ENCODE measurements around the gene VSTM2L. TPM values are rescaled to one million over a fixed set of nuclear protein-coding genes. Genes with fewer than 3 reads are reported as not detected.
"Not testable (repeated sequence)": the region's sequence is repeated elsewhere in the genome, so short reads cannot be mapped to it uniquely, and the experiment has no call there.

The VSTM2L gene
- total RNA-seq (1.5 and 1.7 TPM in 2 replicates), polyA plus RNA-seq (0.45 and 0.66 TPM in 2 replicates), polyA minus RNA-seq (ENCODE audit: low replicate concordance) (0.31 and 0.41 TPM in 2 replicates)
- polyA plus RNA-seq (2012) = 0.84 and 1.5 TPM in 2 replicates

GRCh38 chr20:37902504-37903313, at the start of gene VSTM2L:
VSTM2L (plus strand) TSS chr20:37903127; CDS start chr20:37903351, 224 bp downstream.
- H3K4me1 ChIP-seq (ENCODE audit: control insufficient read depth, extremely low read depth, insufficient read depth, low read length) = no peaks in the 10 kb centered on the region
- peak; percentile 72 to 79 for DNase-seq (ENCODE audit: low read depth in 2 of 2)
- no peaks in the 10 kb centered on the region for H3K79me2 ChIP-seq (ENCODE audit: control insufficient read depth, insufficient read depth, low read length)
- H3K27ac ChIP-seq (ENCODE audit: insufficient read depth, low read length) = no peak within 1 kb of the TSS
- peaks cover 57% of the 10 kb centered on the region for H3K27me3 ChIP-seq (ENCODE audit: control insufficient read depth, insufficient read depth, low read length)
- no peak within 1 kb of the TSS for H3K9ac ChIP-seq (ENCODE audit: insufficient read depth, low read length)
- no peaks in the 10 kb centered on the region for H4K20me1 ChIP-seq (ENCODE audit: control insufficient read depth, extremely low read depth, insufficient read depth, low read length)
- TF ChIP-seq CTCF (conservative IDR thresholded peaks at IDR 0.05 in 1 of 2, IDR thresholded peaks at IDR 0.05 in 1 of 2; ENCODE audit: low read depth in 1 of 2, low read length in 2 of 2) = no peak
- no peak for TF ChIP-seq EZH2 (IDR thresholded peaks at IDR 0.05; ENCODE audit: low read length, missing control alignments)
- no peaks in the 10 kb centered on the region for H3K36me3 ChIP-seq (ENCODE audit: control insufficient read depth, insufficient read depth, low read length)
- H3K4me2 ChIP-seq (ENCODE audit: extremely low read depth, insufficient read depth, low read length) = peak within 1 kb of the TSS; percentile 35
- peak within 1 kb of the TSS in 3 of 4 experiments; percentile 23 to 55 (median 23) for H3K4me3 ChIP-seq (replicated peaks in 1 of 4; ENCODE audit: control extremely low read depth in 1 of 4, insufficient read depth in 1 of 4, low read depth in 3 of 4, low read length in 4 of 4)
- H2AFZ ChIP-seq (ENCODE audit: low read length) = no peak within 1 kb of the TSS
- H3K9me3 ChIP-seq (ENCODE audit: control insufficient read depth, insufficient read depth, low read depth, low read length) = no peaks in the 10 kb centered on the region

DNA sequence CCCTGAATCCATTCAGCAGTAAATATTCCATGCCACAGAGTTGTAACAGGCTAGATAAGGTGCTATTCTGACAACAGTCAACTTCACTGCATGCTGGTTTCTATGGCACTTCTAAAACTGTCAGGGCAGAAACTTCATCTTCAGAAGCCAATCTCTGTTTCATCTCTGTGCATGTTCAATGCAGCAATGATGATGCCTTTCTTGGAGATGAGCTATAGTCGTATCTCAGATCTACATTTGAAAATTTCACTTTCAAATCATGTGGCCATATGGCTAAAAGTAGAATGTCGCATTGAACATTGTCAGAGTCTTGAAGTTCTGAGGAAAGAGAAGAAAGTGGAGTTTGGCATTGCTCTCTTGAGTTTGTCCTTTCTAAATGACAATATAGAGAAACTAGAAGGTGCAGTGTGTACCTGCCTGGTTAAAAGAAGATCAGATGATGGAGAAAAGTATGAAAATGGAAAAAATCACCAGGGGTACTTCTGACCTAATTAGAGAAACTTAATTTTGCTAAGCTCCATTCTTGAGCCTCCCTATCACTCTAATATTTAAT, 49.0 kb upstream of the VSTM2L start:
- H4K20me1 ChIP-seq (ENCODE audit: control insufficient read depth, extremely low read depth, insufficient read depth, low read length) = no peaks in the 10 kb centered on the region
- H2AFZ ChIP-seq (ENCODE audit: low read length) = no peak overlapping the region
- H3K79me2 ChIP-seq (ENCODE audit: control insufficient read depth, insufficient read depth, low read length) = no peaks in the 10 kb centered on the region
- H3K4me2 ChIP-seq (ENCODE audit: extremely low read depth, insufficient read depth, low read length) = no peak overlapping the region
- TF ChIP-seq EZH2 (IDR thresholded peaks at IDR 0.05; ENCODE audit: low read length, missing control alignments) (no peak), CTCF (conservative IDR thresholded peaks at IDR 0.05 in 1 of 2, IDR thresholded peaks at IDR 0.05 in 1 of 2; ENCODE audit: low read depth in 1 of 2, low read length in 2 of 2) (no peak)
- no peak overlapping the region for H3K27ac ChIP-seq (ENCODE audit: insufficient read depth, low read length)
- H3K9ac ChIP-seq (ENCODE audit: insufficient read depth, low read length) = no peak overlapping the region
- no peak overlapping the region for H3K4me3 ChIP-seq (replicated peaks in 1 of 4; ENCODE audit: control extremely low read depth in 1 of 4, insufficient read depth in 1 of 4, low read depth in 3 of 4, low read length in 4 of 4)
- H3K36me3 ChIP-seq (ENCODE audit: control insufficient read depth, insufficient read depth, low read length) = no peaks in the 10 kb centered on the region
- no peaks in the 10 kb centered on the region for H3K27me3 ChIP-seq (ENCODE audit: control insufficient read depth, insufficient read depth, low read length)
- no peaks in the 10 kb centered on the region for H3K9me3 ChIP-seq (ENCODE audit: control insufficient read depth, insufficient read depth, low read depth, low read length)
- DNase-seq (ENCODE audit: low read depth in 2 of 2) = no peak
- peaks cover 7% of the 10 kb centered on the region for H3K4me1 ChIP-seq (ENCODE audit: control insufficient read depth, extremely low read depth, insufficient read depth, low read length)

DNA sequence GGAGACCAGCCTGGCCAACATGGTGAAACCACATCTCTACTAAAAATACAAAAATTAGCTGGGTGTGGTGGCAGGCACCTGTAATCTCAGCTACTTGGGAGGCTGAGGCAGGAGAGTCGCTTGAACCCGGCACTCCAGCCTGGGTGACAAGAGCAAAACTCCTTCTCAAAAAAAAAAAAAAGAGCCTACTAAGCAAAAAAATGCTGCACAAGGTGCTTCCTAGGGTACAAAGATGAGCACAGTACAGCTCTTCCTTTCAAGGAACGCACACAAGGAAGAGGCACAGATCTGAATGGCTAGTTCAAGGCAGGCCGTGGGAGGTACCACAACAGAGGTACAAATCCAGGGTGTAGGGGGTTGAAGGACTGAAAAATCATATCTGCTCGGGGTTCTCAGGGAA, 46.9 kb upstream of the VSTM2L start:
- not testable (repeated sequence) for H3K27ac ChIP-seq (ENCODE audit: insufficient read depth, low read length); H3K9ac ChIP-seq (ENCODE audit: insufficient read depth, low read length); DNase-seq (ENCODE audit: low read depth in 2 of 2); H4K20me1 ChIP-seq (ENCODE audit: control insufficient read depth, extremely low read depth, insufficient read depth, low read length); H3K36me3 ChIP-seq (ENCODE audit: control insufficient read depth, insufficient read depth, low read length); H3K4me1 ChIP-seq (ENCODE audit: control insufficient read depth, extremely low read depth, insufficient read depth, low read length); H3K9me3 ChIP-seq (ENCODE audit: control insufficient read depth, insufficient read depth, low read depth, low read length); H2AFZ ChIP-seq (ENCODE audit: low read length); H3K4me3 ChIP-seq (replicated peaks in 1 of 4; ENCODE audit: control extremely low read depth in 1 of 4, insufficient read depth in 1 of 4, low read depth in 3 of 4, low read length in 4 of 4); H3K79me2 ChIP-seq (ENCODE audit: control insufficient read depth, insufficient read depth, low read length); H3K27me3 ChIP-seq (ENCODE audit: control insufficient read depth, insufficient read depth, low read length); H3K4me2 ChIP-seq (ENCODE audit: extremely low read depth, insufficient read depth, low read length)

Measured in fibroblast of lung (primary cell).